GM18499 (cell line): Measurements from ENCODE around the gene UNC5C.

Experiments used
- ATAC-seq: cut with Tn5 transposase; IDR thresholded peaks from one replicate; pipeline ENCODE4 v1.9.1; 2021; ENCODE audit warnings: moderate number of reproducible peaks; ENCODE audit not compliant: insufficient read depth, unreplicated experiment

UNC5C gene

DNA sequence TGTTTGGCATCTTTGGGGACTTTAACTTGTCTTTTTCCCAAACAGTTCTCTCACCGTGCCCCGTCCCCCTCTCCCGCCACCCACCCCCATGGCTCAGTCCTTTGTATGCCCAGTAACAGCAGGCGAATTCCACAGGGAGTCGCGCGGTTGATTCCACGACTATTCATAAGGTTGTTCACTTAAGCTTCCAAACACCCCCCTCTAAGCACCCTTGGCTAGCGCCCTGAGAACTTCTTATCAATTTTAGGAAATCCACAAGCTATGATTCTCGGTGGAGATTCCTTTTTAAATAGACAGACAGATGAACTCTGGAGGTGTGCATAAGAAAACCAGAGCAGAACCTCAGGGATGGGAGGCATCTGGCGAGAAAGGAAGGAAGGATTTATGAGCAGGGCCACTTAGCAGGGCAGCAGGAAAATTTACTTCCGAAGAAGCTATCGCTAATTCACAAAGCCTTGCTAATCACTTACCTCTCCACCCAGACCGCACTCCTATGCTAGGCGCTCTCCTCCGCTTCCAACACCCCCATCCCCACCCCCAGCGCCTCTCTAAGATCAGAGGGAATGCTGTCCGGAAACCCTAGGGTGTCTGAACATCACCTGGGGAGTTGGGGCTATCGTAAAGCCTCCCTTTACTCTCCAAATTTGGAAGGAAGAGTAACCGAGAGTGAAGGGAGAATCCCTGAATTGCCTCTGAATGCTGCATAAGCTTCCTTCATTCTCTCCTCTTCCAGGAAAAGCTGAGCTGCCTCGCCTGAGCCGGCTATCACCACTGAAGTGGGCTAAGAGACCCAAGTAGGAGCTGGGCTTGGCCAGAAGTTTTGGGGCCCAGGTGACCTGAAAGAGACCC lies 1.7 kb downstream of the UNC5C start:
- ATAC-seq: no peak

DNA sequence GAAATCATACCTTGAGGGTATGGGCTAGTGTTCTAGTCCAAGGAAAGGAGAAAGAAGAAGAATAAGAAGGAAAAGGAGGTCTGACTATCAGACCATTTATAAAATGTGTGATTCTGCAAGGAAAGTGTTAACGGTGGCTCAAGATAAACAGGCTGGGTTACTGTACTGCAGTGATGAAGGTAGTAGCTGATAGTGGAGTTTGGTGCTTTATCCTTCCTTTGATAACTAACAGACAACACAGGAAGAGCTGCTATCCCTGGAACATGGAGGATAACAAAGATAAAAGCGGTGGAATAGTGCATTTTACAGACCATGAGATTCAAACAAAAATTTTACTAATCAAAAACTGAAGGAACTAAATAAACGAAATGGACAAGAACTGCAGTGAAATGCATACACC lies 2.6 kb downstream of the UNC5C start:
- no peak for ATAC-seq

DNA sequence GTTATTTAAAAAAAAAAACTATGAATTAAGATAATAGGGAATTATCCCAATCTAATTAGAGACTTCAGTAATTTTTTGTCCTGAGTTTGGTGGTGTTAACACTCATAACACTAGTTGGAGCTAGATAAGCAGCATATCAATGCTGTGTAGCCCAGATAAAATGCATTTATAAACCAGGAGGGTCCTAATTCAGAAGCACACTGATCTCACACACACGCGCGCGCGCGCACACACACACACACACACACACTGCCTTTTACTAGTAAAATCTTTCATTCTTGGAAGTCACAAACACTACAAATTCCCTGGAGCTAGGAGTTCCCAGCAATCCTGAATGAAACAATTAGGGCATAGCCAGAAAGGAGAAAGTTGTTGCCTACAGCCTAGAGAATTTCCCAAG lies 3.2 kb downstream of the UNC5C start:
- no peak for ATAC-seq

DNA sequence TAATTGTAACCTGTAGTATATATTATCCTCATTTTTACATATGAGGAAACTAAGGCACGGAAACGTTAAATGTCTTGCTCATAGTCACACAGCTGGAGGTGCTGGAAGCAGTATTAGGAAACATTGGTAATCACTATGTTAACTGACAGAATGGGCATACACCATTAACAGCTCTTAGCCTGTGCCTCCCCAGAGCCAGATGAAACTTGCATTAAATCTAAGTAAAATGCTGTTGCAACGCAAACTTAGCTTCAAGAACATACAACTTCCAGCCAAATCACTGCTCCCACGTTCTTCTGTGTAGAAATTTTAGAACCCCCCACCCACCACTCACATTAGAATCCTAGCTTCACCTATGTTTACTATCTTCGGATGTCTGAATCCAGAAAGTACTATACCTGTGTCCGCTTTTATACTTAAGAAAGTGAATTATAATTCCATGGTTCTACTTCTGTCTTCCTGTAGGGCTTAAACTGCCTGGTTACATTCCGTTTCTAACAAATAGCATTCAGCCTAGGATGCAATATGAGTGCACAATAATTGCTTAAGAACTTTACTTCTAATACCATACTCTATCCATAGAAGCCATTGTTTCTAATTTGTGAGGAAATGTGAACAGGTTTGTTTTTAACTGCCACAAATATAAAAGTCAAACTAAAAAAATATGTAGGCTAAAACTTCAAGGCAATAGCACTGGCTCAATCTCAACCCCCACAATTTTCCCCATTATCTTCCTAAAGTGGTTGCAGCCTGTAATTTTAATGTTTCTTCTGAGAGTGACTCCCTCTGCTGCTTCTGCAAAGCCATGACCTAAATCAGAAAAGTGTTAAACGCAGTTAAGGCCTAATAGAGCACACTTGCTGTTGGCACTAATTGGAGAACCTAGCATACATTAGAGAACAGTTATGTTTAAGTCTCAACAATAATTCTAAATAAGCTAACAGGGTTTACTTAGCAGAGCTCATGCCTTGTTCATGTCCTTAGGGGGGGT lies 4.4 kb downstream of the UNC5C start:
- no peak for ATAC-seq

DNA sequence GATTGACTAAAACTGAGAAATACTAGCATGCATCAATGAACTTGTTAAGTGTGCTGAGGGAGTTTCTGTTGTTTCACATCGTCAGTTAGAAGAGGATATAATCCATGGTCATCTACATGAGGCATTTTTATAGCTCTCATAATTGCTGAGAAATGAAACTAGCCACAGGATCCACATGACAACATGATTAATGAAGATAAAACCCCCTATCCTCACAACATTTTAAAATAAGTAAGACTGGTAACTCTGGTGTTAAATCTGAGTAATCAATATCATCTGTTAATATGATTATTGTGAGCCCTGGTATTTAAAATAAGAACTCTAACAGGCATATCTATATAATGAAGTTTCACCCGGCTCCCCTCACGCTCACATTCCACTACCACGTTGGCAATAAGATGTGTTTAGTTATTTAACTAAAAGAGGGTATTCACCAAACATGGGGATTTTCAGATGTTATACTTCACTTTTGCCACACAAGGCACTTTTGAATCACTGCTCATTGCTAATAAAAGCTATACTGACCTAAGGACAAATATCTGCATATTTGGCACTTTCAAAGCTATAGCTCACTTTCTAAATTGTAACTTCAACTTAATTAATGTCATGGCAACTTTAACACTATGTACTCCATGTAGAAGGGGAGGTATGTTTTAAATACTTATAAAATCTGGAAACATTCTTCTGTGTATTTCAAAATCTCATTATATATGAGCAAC lies 6.7 kb downstream of the UNC5C start:
- ATAC-seq: peak; percentile 79

DNA sequence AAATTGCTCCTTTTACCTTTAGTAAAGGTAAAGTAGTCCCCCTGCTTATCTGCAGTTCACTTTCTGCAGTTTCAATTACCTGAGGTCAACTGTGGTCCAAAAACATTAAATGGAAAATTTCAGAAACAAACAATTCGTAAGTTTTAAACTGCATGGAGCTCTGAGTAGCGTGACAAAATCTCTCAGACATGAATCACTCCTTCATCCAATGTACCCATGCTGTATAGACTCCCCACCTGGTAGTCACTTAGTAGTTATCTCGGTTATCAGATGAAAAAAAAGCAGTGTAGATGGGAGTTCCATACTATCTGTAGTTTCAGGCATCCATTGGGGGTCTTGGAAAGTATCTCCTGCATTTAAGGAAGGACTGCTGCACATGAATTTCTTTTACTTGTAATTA lies 7.7 kb downstream of the UNC5C start:
- ATAC-seq: no peak

DNA sequence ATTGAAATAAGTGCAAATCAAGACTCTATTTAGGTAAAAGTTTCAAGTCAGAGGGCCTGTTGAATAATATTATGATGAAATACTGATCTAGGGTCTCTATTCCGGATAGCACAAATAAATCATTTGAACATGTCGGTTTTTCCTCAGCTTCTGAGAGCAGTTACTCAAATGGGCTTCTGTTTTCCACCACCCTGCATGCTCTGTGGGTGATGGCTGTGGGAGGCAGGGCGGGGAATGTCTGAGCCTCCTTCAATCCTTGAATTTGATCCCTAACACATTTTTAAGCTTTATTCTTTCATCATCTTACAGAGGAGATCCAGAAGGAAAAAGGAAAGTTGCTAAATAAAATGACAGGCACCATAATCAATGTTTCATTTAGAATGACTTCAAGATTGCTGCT lies 8.5 kb downstream of the UNC5C start:
- no peak for ATAC-seq

DNA sequence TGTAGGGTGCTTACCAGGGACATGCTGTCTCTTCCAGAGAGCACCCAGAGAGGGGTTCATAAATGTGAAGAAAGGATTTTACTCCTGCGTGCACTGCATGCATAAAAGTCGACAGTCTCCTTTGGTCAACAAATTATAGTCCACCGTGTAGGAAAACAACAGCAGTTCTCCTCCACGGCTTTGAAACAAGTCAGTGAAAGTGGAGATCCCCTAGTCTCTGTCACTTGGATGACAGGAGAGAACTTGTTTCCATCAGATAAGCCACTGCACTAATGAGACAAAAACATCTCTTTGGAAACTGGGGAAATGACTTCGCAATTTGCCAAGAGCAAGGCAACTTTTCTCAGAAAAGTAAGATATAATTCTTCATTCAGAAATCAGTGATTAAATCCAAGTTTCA lies 9.7 kb downstream of the UNC5C start:
- ATAC-seq: no peak

DNA sequence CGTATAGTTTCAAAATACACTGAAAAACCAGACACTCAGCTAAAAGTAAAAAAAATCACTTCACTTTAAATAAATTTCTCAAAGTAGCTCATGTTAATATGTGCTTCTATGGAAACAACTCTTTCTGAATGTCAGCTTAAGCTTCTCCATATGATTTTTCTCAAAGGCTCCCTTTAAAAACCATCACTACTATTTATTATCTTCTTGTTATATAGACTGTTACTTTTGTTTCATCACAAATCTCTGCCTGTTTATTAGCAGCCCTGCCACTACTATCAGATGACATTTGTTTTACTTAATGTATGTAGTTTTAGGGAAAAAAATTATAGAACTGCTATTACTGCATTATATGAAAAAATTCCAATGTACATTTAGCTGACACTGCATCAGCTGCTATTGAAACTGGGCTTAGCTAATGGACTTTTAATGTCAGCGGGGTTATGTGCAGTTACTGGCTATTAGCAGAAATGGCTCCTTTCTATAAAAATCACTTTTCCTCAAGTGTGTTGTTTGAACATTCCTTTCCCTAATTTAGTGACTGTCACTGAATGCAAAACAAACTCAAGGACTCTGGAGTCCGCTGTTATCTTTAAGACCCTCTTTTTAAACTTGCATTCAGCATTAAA lies 10.8 kb downstream of the UNC5C start:
- no peak for ATAC-seq

DNA sequence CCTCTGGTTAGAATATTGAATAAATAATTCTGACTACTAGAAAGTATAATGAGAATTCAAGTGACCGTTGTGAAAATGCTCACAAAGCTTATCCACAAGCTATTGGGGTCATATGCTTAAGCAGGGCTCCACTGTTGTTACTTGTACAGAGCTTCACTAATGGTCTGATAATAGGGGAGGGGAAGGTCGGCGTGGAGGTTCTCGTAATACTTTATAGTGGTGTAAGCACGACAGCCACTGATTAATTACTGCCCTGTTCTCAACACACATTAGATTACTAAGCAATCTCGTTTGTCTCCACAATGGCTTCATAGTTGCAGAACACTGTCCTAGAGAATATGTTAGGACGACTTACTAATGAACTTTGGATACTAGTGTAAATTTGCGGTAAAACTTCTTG lies 11.6 kb downstream of the UNC5C start:
- ATAC-seq: no peak

DNA sequence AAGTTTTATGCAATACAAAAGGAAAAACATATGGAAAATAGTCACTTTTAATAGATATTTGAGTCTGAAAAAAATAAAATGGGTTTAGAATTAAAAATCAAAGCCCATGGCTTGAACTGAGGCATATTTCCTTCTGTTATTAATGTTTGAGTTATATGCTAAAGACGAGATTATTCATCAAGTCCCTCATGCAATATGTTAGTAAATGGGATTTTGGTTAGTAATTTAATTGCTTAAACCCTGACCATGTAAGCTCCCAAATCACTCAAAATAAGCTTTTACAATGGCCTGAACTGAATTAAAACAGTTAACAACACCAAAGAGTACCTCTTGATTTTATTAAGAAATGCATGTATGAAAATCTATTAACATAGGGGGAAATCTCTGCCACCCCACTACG lies 12.1 kb downstream of the UNC5C start:
- ATAC-seq: no peak

DNA sequence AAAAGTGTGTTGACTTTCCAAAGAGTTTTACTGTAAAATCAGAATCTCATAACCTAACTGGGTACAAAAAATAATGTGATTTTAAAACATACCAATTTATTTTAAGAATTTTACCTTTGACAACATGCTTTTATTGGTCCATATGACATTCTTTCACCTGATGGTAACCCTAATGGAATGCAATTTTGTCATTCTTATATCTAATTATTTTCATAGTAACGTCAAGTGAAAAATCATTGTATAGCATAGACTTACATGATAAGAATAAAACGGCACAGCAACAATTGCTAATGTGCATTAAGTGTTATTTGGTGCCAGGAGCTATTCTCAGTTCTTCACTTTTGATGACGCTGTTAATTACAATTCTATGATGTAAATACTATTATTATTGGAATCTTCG lies 13.6 kb downstream of the UNC5C start:
- ATAC-seq: no peak

DNA sequence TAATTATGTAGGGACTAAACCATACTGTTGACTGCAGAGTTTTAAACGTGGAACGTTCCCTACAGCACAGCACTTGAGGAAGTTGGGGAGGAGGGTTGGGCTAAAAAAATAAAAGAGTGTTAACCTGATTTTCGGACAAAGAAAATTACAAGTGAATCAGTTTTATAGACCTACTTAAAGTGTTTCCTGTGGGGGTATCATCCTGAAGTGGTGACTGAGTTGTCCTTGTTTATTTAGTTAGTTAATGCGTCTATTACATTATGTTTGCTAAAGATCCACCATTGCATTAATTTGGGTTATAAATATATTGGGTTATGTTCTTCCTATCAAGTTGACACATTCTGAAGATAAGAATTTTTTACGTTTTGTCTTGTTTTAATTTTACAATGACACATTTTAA lies 14.7 kb downstream of the UNC5C start:
- no peak for ATAC-seq

DNA sequence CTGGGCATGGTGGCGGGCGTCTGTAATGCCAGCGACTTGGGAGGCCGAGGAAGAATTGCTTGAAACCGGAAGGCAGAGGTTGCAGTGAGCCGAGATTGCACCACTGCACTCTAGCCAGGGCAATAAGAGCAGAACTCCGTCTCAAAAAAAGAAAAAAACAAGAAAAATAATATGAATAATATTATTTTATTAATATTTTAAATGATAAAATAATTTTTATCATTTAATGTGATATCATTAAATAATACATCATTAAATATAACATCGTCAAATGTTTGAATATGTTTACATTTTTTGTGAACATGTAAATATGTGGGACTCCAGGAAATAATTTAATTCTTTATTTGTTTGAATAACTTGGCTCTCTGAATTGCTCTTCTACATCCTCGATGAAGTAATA lies 15.5 kb downstream of the UNC5C start:
- no peak for ATAC-seq

DNA sequence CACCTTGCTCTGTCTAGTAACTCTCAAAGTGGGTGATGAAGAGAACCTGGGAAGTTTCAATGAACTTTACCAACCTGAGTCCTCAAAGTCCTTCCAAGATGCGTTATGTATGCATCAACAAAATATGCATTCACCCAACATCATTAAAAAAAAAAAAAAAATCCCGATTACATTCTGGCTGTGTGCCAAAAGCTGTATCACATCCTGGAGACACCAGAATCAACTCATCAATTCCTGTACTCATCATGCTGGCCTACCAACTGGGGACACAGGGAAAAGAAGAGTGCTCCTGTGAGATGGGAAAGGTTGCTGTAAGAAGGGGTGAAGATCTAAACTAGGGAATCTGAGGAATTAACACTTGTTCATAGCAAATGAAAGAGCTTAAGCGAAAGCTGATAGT lies 16.5 kb downstream of the UNC5C start:
- ATAC-seq: no peak

DNA sequence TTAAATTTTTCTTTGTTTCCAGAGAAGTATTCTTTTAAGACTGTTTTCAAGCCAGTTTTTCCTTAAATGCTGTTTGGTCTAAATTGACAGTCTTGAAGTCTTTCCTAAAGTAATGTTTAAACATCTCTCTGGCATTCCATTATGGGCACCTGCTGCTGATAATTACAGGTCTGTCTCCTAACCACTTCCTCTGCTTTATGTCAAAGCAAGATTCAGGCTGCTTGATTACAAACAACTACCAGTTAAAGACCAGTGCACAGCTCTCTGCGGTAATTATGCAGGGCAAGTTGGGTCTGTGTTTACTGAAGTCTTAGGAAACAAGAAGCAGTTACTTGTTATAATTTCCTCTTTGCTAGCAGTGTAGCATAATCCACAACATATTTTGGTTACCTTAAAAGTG lies 17.6 kb downstream of the UNC5C start:
- no peak for ATAC-seq

DNA sequence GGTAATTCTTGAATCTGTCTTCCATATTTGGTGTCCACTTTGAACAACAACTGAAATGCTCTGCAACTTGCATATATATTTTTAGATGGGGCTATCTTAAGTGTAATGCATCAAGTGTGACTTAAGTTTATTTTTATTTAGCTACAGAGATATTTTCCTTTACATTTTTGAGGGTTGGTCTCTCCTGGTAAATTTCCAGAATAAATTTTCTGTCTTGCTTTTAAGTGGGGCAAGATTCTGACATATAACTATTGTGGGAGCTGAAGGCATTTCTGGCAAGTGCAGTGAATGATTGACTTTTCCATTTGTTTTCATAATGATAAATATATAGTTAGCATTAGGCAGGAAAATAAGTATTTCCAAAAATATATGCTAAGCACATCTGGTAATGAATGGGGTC lies 18.8 kb downstream of the UNC5C start:
- no peak for ATAC-seq

DNA sequence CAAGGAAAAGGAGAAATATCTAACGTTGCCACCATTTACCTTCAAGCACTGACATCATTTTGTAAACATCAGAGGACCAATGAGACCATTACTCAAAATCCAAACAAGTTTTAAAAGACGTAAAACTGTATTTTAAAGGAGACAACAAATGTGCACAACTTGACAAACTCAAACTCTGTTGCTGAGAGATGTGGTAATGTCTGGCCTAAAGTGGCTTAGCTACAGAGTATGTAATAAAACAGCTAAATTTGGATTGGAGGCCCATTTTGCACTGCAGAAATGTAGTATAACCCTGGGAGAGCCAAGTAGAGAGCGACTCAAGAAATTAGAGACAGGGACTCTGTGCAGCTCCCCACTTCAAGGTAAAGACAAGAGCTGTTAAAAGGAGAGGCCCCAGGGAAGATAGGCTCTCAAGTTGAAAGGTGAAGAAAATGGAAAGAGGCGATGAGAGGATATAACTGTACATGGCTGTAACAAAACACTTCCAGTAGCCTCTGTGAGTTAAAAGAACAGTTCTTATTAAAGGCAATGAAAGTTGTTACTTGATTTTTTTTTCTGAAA lies 20.3 kb downstream of the UNC5C start:
- no peak for ATAC-seq

DNA sequence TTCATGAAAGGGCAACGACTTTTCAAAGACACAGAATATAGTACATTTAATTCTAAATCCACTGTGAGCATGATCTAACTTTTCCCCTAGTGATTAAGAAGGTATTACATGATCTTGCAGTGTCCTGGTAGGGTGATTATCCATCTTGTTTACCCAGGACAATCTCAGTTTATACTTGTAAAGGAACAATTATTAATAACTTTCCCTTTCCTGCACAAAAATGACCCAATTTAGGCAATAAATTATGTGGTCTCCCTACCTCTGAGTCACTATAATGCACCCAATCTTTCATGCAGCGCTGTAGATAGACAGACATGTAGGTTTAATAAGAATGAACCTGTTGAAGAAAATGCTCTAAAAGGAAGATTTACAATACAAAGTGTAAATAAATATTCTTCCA lies 22.7 kb downstream of the UNC5C start:
- no peak for ATAC-seq

DNA sequence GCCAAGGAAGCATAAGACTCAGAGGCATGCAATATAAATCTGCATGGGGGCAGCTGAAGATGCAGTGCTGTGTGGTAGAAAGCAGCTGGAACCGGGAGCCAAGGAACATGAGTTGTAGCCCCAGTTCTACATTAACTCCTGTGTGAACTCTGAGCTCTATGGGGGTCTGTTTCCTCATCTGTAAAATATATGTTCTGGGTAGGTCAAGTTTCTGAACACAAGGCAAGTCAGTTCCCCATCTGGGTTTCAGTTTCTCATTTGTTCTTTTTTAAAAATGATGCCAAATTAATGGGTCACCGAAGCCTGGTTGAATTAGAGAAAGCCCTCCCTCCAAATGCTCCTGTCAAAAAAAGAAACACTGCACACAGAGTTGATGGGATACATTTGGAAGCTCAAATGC lies 24.0 kb downstream of the UNC5C start:
- no peak for ATAC-seq
